Midbrain (tissue), 1 donor: ENCODE data around the gene AHNAK2.

ENCODE experiments used
- DNase-seq: peaks from one replicate; lab custom pipeline; 2025; lab: John Stamatoyannopoulos, UW

Gene AHNAK2

GRCh38 chr14:105012171-105012985 lies 34.2 kb upstream of the AHNAK2 start:
- no peak for DNase-seq

DNA sequence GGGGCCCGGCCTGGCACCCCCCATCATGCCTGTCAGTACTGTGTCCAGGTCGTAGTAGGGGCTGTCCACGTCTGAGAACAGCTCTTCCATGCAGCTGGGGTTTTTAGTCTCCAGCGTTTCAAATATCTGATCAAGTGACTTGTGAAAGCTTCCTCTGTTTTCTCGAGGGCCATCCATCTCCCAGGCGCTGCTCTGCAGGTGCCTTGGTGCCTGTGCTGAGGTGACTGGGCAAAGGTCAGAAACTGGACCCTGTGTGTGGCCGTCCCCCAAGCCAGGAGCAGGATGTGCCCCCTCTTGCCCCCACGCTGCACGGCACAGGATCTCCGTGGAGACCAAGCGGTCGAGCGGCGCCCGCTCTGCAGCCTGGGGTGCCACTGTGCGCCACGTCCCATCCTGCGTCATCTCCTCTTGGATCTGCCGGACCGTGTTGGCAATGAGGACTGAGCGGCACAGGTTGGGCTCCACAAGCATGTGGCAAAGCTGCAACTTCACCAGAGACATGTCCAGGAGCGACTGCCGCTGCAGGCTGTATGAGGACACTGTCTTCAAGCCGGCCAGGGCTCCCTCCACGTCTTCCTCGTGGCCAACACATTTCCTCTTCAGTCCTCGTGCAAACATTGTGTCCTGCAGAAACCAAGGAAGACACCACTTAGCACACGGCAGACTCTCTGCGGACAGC lies 33.3 kb upstream of the AHNAK2 start:
- no peak for DNase-seq

DNA sequence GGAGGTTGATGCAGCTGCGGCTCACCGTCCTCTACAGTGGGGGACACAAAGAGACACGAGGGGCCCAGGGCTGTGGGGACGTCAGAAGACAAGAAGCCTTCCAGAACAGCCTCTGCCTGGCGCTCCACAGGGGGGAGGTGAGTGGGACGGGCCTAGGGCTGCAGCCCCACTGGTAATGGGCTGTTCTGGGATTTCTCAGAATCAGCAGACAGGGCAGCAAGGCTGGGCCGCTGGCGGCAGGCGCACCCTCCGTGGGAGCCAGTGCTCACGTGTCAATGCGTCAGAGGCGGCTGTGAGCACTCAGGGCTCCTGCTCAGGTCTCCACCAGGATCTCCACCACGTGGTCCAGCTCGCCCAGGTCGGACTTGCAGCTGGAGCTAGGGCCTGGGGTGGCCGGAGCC lies 32.7 kb upstream of the AHNAK2 start:
- no peak for DNase-seq

- no peak for DNase-seq
Observed at GRCh38 chr14:105010106-105010505, 31.9 kb upstream of the AHNAK2 start.

DNA sequence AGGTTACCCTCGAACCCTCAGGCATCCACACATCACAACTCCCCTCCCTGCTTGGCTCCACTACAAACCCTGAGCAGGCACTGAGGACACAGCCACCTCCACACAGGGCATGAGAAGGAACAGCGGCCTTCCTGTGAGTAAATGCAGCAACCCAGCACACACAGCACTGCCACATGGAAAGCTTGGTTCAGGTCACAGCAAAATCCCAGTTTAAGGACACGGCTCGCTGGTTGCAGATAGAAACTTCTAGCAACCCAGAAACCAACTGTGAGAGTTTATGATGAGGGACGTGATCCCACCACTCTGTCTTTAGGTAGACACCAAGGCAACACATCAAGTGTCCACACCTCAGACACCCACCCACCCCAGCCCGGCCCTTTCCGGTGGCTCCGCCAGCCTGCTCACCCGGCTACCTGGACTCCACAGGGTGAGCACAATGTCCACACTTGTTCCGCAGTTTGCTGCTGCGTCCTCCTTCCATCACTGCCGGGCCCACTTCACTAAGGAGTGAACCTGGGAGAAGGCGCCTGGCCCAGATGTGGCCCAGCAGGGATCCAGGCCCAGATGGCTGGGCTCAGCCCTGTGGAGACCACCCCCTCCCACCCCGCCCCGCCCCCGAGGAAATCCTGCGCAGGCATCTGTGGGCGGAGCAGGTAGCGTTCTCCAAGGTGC lies 29.6 kb upstream of the AHNAK2 start:
- no peak for DNase-seq

- no peak for DNase-seq
Observed at GRCh38 chr14:105006831-105007592, 28.8 kb upstream of the AHNAK2 start.

DNA sequence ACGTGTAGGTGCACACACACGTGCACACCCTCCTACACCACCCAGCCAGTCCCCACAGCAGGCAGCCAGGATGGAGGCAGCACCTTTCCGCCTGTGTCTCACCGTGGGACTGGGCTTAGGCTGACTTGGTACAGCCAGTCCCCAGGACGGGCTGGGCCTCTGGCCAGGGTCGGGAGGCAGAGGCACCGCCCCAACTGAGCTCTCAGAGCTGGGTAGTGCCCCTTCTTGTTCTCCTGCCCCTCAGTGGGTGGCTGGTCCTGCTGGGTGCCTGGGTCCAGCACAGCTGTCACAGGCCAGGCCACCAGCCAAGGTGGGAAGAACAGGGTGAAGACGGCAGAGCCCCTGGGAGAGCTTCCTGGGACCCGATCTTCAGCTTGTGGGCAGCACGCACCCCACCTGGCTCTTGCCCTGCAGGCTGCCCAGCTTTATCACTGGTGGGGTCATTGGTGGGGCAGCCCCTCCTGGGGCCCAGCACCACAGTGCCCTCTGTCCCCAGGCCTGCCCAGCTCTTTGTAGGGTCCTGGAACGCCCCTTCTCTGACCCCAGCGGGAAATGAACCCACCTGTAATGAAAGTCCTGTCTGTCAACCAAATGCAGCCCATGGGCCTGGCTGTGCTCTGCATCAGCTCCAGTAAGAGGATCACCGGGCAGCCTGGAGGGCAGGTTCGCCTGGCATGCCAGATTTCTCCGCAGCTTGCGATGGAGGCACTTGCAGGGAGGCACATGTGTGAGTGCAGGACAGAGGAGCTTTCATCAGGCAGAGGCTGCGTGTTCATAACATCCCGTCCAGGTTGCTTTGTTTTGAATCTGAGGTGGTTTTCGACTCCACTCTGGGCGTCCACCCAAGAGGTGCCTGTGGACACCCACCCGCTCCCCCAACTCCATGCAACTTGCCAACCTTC lies 28.0 kb upstream of the AHNAK2 start:
- no peak for DNase-seq

- DNase-seq = no peak
Observed at GRCh38 chr14:105005329-105005928, 27.3 kb upstream of the AHNAK2 start.

DNA sequence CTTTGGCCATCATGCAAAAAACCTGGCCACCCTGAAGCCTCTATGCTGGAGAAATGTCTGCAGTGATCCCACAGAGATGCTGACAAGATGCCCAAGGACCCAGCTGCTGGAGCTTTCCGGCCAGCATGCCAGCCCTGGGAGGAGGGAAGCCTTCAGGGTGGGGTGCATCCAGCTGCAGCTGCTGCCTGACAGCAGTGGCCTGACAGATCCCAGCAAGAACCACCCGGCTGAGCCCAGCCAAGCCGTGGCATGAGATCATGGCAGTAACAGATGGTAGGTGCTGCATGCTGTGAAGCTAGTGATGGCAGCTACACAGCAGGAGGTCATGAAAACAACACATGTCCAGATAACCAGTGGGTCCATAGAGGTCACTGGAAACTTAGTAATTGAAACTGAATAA lies 21.2 kb upstream of the AHNAK2 start:
- DNase-seq = no peak

DNA sequence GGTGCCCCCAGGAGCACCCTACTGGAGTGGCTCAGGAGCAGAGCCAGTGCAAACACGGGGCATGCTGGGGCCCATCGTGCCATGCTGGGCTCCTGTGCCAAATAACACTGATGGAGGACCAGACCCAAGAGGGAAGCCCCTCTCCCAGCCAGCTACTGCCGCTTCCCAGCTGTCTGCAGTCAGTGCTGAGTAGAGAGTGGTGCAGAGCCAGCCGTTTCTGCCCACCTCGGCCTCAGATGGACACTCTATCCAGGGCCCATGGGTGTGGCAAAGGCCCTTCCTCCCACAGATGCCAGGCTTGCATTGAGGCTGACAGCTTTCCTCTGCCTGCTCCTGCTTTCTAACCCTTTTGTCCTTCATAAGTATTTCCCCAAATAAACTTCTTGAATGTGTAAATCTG lies 20.6 kb upstream of the AHNAK2 start:
- DNase-seq = no peak

GRCh38 chr14:104996483-104996882 lies 18.3 kb upstream of the AHNAK2 start:
- DNase-seq = no peak

DNA sequence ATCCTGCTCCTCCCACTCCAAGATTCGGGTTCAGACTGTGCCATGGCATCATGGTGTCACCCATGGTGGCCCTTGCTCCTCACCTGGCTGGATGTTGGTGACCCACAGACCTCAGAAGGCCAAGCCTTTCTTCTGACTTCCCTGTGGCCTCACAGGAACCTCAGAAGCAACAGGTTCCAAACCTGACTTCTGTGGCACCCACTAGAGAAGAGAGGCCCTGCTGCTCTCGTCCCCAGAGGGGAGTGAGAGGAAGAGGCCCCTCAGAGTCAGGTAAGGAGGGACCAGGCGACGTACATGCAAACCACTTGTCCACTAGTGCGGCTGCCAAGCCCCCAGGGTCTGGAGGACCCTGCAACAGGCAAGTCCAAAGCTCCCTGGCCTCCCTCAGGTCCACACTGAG lies 17.9 kb upstream of the AHNAK2 start:
- no peak for DNase-seq

GRCh38 chr14:104994978-104995377 lies 16.8 kb upstream of the AHNAK2 start:
- DNase-seq = no peak

- DNase-seq = no peak
Observed at GRCh38 chr14:104993808-104994591, 15.8 kb upstream of the AHNAK2 start.

DNA sequence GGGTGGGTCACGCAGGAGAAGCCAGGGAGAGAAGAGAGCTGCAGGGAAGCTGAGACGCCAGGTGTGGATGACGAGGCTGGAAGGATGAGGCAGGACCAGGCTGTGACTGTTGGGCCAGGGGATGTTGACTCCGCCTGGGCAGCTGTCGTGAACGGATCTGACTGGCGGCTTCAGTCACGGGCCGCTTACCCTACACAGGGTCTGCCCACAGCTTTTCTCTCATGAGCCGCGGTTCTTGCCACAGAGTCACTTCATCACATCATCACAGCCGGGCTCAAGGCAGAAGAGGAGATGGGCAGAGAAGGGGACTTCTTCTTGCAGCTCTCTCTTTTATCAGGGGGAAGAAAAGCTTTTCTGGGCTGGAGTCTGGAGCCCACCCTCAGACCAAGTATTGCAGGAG lies 15.1 kb upstream of the AHNAK2 start:
- no peak for DNase-seq

DNA sequence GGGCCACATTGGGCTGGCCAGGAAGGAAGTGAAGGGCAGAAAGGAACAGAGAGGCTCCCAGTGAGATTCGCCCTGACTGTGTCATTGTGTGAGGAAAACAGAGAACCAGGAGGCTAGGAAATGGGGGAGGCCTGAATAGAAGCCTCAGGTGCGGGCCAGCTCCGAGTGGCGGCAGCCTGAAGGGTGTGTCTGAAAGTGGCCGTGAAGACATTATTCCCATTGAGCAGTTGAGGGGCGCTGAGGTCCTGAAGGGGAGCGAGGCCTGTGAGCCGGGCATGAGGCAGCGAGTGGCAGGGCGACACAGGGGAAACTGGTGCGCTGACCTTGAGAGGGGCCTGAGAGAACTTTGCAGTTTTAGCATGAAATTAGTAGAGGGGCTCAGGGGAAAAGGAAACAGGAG lies 14.3 kb upstream of the AHNAK2 start:
- no peak for DNase-seq

- DNase-seq = no peak
Observed at GRCh38 chr14:104991896-104992230, 13.7 kb upstream of the AHNAK2 start.

GRCh38 chr14:104989951-104990303 lies 11.8 kb upstream of the AHNAK2 start:
- DNase-seq = no peak

GRCh38 chr14:104989236-104989950 lies 11.2 kb upstream of the AHNAK2 start:
- no peak for DNase-seq
